H1 (cell line): ENCODE measurements around the gene DHRS13.

Experiments used
- CTCF ChIP-seq, 3 experiments: IDR thresholded peaks; 1 replicate in 2 of 3; 2 replicates in 1 of 3; pipeline versions ENCODE4 v1.5.1 to v1.6.1; 2011; ENCODE audit warnings: low read length in 3 of 3, mild to moderate bottlenecking in 3 of 3, inconsistent platforms in 2 of 3, low read depth in 1 of 3, moderate library complexity in 1 of 3; ENCODE audit not compliant: insufficient read depth in 1 of 3; ENCODE audit errors: control extremely low read depth in 1 of 3
- EP300 ChIP-seq, 2 experiments: IDR thresholded peaks; 1 replicate in 1 of 2; 2 replicates in 1 of 2; pipeline ENCODE4 v1.6.1; 2011 to 2012; ENCODE audit warnings: low read depth in 2 of 2, low read length in 2 of 2, mild to moderate bottlenecking in 2 of 2, borderline replicate concordance in 1 of 2, inconsistent platforms in 1 of 2, moderate library complexity in 1 of 2
- HDAC6 ChIP-seq: IDR thresholded peaks from one replicate; pipeline ENCODE4 v1.7.1; 2012; ENCODE audit warnings: low read depth, mild to moderate bottlenecking, inconsistent platforms, low read length, moderate library complexity
- MAX ChIP-seq: IDR thresholded peaks from 2 replicates; pipeline ENCODE4 v1.6.1; 2012; ENCODE audit warnings: inconsistent platforms
- POLR2AphosphoS5 ChIP-seq: IDR thresholded peaks from 2 replicates; pipeline ENCODE4 v1.6.1; 2011; ENCODE audit warnings: low read depth, low read length
- RFX5 ChIP-seq: IDR thresholded peaks from 2 replicates; pipeline ENCODE4 v1.6.1; 2011; ENCODE audit warnings: low read depth, low read length, improper control_type of control experiment, borderline replicate concordance
- SP2 ChIP-seq: IDR thresholded peaks from 2 replicates; pipeline ENCODE4 v1.6.1; 2012; ENCODE audit warnings: mild to moderate bottlenecking, low read length, inconsistent platforms

DNA sequence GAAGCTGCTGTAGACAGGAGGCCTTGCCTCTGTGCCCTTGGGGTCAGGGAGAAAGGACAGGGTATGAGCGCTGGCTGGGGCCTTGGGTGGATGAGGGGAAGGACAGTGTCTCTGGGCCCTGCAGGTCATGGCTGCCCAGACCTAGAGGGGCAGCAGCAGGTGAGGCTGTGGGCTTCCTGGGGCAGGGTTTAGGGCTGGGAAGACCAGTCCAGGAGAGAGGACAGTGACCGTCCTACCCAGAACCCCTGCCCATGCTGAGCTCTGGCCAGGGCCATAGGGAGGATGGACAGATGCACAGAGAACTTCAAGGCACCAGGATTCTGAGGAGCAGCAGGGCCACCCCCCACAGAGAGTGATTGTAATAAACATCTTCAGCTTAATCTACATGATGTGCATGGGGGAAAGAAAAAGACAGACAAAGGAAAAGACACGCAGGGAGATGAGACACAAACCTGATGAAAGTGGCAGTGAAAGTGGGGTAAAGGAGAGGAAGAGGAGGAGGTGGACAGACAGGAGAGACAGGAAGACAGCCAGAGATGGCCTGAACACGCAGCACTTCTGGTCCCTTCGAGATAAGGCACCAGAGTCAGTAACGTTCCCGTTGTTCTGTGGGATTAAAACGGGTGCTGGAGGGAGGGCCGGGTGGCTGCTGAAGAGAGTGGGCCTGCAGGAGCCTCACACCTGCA, 22.9 kb downstream of the DHRS13 start:
- TF ChIP-seq SP2 (no peak), MAX (no peak), HDAC6 (no peak), CTCF (IDR thresholded peaks at IDR 0.05; ENCODE audit: control extremely low read depth in 1 of 3, insufficient read depth in 1 of 3, low read depth in 1 of 3, low read length in 3 of 3) (no peak), EP300 (IDR thresholded peaks at IDR 0.05; ENCODE audit: borderline replicate concordance in 1 of 2, low read depth in 2 of 2, low read length in 2 of 2) (no peak), RFX5 (no peak), POLR2AphosphoS5 (no peak)
